HTR-8/SVneo (cell line): ENCODE data around the gene FOXK2.
A peak's percentile ranks its signal among the peaks of the same experiment; 100 is the strongest.
"Not testable (repeated sequence)": the region's sequence is repeated elsewhere in the genome, so short reads cannot be mapped to it uniquely, and the experiment has no call there.

ENCODE experiments used
- DNase-seq: peaks from one replicate; pipeline ENCODE4 v3.0.0; 2011; ENCODE audit warnings: low spot score, mixed read lengths; ENCODE audit not compliant: insufficient read length
- FAIRE-seq: peaks from 2 replicates; lab custom pipeline; 2011; peaks lifted over from hg19 to GRCh38; lab: Jason Lieb, UNC

Gene FOXK2

DNA sequence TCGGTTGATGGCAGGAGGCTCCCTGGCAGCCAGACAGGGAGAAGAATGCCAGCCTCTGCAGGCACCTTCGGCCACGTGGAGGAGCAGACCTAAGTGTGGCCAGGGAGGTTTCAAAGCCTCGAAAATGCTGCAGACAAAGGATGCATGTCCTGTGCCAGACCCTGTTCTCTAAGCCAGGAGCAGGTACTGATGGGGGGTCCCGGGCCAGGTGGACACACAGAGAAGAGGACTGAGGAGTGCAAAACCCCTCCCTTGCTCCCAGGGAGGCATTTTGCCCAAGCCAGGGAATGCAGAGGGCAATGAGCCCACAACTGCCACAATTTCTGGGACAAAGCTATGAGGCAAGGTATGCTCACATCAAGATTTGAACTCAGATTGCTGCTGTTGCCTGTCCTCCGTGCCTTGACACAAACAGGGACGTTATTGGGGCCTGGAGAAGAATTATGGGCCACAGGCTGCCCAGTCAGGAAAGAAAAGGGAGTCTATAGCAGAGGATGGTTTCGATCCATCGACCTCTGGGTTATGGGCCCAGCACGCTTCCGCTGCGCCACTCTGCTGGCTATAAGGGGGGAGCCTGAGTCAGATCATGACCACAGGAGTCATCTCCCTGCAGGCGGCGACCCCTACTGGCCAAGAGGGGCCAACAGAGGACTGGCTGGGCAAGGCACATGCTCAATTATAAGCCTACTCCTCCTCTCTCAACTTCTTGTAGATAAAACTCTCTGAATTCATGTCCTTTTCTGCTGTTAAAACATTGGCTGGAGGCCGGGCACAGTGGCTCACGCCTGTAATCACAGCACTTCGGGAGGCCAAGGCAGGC, 25.1 kb upstream of the FOXK2 start:
- peak; percentile 85 for DNase-seq
- no peak for FAIRE-seq

DNA sequence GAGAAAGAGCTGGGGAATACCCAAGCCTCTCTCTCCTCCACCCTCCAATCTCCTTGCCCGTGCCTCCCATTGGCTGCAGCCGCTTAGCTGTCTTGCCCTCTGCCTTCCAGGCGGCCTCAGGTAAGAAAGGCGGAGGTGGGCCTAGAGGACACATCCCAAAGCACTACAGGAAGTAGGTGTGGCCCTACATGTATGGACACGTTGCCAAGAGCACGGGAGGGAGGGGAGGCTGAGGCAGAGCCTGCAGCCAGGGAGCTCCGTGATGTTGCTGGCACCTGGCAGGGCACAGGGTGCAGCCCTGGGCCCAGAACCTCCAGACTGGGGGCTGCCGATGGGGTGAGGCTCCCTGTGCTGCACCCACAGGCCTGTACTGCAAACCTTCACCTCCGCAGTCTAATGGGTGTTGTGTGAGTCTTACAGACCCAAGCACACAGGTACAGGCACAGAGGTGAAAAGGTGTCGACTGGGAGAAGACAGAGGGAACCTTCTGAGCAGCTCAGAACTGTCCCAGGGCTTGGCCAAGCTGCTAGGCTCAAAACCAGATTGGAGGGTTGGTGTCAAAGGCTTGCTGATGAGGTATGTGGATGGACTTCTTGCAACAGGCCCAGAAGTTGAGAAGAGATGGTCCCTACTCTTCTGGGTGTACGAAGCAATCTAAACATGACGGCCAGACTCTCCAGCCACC, 23.5 kb upstream of the FOXK2 start:
- DNase-seq (no peak), FAIRE-seq (no peak)

DNA sequence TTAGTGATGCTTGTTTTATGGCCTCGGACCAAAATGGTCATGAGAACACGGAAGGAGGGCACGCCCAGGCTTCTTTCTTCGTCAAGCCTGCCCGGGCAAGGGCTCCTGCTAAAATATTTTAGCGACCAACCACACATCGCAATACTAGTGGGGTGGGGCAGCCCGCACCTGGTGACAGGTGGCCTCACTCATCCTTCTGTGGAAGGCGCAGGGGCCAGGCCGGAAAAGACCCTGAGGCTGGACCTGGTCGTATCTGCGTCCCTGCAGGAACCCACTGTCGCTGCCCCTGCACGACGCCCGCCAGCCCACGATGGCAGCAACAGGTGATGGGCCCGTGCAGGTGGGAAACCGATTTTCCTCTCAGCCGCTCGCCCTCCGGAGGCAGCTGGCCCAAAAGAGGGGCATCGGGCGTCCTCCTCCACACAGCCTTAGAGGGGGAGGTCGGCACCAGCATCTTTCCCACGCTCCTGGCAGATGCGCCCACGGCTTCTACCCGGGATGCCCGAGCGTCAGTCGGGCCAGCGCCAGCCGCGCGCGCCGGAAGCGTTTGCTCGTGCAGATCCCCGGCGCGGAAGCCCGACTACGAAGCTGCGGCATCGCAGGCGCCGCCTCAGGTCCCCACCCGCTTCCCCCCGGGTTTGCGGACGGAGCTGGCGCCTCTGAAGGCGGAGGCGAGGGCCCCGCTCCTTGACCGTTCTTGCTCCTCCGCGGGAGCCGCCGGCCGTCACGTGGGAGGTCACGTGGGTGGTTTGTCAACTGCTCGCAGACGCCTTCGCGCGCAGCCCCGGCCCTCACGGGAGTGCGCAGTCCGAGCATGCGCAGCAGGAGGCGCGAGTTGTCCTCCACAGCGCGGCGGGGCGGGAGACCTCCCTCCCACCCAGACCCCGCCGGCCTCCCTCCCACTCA, 22.8 kb upstream of the FOXK2 start:
- FAIRE-seq = peak; percentile 66

DNA sequence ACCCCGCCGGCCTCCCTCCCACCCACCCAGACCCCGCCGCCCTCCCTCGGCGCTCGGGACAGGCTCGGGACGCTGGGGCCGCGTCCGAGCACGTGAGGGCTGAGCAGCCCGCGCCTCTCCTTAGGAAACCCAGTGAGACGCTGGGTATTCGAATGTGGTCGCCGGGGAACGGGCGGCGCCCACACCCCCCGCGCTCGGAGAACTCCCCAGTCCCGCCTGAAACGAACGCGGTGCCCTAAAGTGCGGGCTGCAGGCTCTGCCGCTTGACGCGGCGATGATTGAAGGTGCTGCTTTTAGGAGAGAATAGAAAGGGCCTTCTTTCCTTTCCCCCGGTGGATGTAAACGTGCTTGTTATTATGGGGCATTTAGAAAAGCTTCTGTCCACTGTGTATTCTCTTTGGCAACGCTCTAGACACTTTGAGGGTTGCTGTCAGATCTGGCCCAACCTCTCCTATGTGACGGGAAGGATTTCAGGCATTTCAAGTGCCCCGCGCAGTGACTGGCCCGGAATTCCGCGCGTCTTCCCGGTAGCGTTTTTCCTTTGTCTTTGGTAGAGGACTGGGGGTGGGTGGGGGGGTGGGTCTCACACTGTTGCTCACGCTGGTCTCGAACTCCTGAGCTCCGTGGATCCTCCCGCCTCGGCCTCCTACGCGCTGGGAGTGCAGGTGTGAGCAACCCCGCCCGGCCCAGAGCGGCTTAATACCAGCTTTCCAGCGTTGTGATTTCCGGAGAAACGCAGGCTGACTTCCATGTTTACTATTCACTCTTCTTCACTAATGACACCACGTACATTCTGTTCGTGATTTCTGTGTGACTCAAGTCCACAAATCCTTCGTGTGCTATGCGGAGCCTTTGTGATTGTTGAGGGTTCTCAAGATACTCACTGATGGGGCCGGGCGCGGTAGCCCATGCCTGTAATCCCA, 21.8 kb upstream of the FOXK2 start:
- FAIRE-seq (no peak), DNase-seq (no peak)

More for the DNA sequence above, 22.8 kb upstream of the FOXK2 start:
- peak; percentile 96 for DNase-seq

DNA sequence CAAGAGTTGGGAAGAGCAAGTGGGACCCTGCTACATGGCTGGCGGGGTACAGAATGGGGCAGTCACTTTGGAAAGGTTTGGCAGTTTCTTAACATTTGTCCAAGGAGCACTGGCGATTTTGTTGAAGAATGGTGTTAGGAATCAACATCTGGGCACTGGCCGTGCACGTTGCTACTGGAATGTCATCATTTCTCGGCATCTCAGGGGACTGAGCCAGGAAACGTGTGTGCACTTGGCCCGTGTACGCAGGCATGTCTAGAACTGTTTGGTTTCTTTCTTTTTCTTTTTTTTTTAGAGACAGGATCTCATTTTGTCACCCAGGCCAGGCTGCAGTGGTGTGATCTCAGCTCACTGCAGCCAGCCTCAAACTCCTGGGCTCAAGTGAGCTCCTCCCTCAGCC, 17.3 kb upstream of the FOXK2 start:
- no peak for DNase-seq
- FAIRE-seq = no peak

DNA sequence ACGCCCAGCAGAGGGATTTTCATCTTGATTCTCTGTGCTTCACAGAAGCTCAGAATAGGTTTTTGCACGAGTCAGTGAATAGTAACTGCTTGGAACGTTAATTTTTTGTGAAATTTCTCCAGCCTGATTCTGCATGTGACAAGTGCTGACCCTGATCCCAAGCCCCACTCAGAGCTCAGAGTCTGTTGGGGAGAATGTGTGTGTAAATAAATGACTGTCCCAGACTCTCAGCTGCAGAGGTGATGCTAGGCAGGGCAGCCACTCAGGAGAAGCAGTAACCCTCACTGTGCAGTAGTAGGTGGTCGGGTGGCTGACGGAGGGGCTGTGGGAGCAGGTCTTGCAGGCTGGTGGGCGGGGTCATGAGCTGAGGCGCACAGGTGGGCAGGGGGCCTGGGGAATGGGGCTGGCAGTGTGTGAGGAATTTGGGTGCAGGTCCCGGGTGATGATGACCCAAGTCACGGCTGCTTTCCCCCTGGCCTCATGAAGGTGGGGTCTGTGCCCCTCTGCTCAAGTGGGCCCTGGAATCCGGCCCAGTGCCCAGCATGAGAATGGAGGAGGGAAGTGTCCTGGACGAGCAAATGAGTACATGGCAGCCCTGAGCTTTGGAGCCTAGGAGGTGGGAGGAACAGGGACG, 16.3 kb upstream of the FOXK2 start:
- no peak for FAIRE-seq

DNA sequence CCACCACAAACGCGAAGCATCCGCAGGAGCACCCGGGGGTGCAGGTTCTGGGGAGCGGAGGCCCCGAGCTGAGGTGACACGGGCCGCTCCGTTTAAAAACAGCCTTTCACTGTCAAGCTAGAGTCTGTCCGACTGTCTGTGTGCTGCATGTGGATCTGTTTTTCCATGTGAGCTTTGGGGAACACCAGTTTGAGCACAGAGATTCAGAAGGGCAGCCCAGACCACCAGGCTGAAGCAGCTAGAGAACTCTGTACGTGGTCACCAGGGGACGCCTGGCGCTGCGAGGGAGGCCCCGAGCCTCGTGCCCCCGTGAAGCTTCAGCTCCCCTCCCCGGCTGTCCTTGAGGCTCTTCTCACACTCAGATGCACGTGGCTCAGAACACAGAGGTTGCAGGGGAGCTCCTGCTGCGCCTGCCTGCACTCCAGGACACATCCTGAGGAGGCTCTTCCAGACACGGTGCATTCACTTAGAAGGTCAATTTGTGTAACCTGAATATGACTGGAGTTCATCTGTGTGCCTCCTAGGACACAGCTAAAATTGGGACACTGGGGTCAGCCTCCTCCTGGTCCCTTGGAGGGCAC, 15.7 kb upstream of the FOXK2 start:
- DNase-seq (no peak), FAIRE-seq (no peak)

More for the DNA sequence above, 16.3 kb upstream of the FOXK2 start:
- no peak for DNase-seq

DNA sequence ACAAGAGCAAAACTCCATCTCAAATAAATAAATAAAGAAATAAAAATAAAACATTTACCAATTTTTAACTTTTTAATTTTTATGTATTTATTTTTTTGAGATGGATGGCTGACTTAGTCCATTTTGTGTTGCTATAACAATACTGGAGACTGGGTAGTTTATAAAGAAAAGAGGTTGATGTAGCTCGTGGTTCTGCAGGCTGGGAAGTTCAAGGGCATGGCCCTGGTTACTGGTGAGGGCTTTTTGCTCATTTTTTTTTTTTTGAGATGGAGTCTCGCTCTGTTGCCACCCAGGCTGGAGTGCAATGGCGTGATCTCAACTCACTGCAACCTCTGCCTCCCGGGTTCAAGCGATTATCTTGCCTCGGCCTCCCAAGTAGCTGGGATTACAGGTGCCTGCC, 14.2 kb upstream of the FOXK2 start:
- no peak for DNase-seq
- no peak for FAIRE-seq

GRCh38 chr17:82506402-82506801, 13.1 kb upstream of the FOXK2 start:
- FAIRE-seq, DNase-seq: not testable (repeated sequence)

GRCh38 chr17:82507631-82508175, 11.8 kb upstream of the FOXK2 start:
- FAIRE-seq = no peak
- no peak for DNase-seq

DNA sequence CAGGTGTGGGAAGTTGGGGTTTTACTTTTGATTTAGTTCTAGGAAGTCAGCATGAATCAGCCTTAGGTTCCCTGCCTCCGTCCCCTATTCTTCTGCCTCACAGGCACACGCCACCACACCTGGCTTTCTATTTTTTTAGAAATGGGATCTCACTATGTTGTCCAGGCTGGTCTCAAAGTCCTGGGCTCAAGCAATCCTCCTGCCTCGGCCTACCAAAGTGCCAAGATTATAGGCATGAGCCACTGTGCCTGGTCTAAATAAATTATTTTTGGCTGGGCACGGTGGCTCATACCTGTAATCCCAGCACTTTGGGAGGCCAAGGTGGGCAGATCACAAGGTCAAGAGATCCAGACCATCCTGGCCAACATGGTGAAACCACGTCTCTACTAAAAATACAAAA, 7.9 kb upstream of the FOXK2 start:
- DNase-seq, FAIRE-seq: not testable (repeated sequence)

GRCh38 chr17:82513864-82514263, 5.7 kb upstream of the FOXK2 start:
- FAIRE-seq, DNase-seq: not testable (repeated sequence)

DNA sequence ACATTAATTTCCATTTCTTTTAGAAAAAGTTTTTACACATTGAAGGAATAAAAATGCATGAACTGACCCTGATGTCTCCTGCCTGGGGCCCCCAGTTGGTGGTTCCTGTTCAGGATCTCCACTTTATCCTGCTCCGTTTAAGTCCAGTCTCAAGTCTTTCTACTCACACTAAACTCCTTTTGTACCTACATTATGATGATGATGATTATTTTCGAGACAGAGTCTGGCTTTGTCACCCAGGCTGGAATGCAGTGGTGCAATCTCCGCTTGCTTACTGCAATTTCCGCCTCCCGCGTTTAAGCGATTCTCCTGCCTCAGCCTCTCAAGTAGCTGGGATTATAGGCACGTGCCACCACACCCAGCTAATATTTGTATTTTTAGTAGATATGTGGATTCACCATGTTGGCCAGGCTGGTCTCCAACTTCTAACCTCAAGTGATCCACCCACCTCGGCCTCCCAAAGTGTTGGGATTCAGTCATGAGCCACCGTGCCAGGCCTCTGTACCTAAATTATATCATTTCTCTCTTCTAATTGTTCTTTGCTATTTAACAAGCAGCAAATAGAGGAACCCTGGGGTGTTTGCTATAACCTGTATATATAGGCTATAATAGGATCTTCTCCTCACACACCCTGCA, 2.2 kb upstream of the FOXK2 start:
- no peak for FAIRE-seq
- no peak for DNase-seq

DNA sequence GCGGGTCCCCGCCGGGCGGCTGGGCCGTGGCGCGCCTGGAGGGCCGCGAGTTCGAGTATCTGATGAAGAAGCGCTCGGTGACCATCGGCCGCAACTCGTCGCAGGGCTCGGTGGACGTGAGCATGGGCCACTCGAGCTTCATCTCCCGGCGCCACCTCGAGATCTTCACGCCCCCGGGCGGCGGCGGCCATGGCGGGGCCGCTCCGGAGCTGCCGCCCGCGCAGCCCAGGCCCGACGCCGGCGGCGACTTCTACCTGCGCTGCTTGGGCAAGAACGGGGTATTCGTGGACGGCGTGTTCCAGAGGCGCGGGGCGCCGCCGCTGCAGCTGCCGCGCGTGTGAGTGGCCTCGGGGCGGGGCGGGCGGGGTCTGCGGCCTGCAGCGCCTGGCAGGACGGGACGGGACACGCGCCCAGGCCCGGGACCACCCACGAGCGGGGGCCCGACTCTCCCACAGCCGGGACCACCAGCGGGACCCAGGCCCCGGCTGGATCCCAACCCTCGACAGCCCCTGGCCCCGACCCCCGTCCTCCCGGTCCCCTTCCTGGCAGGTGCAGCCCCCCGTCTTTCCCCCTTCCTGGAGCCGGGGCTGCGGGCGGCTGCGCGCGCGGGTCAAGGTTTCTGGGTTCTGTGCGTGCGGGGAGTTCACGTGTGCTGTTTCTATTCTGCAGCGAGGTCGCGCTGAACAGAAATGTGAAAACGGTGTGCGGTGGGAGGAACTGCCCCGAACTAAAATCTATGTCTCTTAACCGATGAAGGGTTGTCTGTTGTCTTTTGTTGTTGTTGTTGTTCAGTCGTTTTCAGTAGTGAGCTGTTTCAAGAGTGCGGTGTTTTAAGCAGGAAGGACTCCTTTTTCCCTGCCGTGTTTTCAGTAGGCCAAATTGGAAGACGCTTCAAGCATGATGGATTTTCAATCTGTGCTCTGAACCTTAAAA, 705 bp downstream of the FOXK2 start:
- DNase-seq (no peak), FAIRE-seq (no peak)

- DNase-seq (no peak), FAIRE-seq (no peak)
These were observed 5.0 kb downstream of the FOXK2 start for GRCh38 chr17:82524540-82524939.

GRCh38 chr17:82525712-82526111, 6.2 kb downstream of the FOXK2 start:
- FAIRE-seq (no peak), DNase-seq (no peak)

- FAIRE-seq (no peak), DNase-seq (no peak)
These were observed 8.4 kb downstream of the FOXK2 start for GRCh38 chr17:82527898-82528297.
